Keratinocyte (primary cell): ENCODE results near the gene HOXB7. TPM values are rescaled to one million over a fixed set of nuclear protein-coding genes. Genes with fewer than 3 reads are reported as not detected.

ENCODE experiments used
- DNase-seq: peaks from one replicate; pipeline ENCODE4 v3.0.0-alpha.2; 2011; ENCODE audit warnings: low read depth, missing footprints, low spot score
- FAIRE-seq: peaks from 2 replicates; lab custom pipeline; 2011; peaks lifted over from hg19 to GRCh38; lab: Jason Lieb, UNC
- H2AFZ ChIP-seq: 2 replicates; pipeline ENCODE4 v1.6.0; 2012; ENCODE audit warnings: low read length, control low read depth, inconsistent platforms; ENCODE audit not compliant: control insufficient read depth
- H3K27ac ChIP-seq: 2 replicates; pipeline ENCODE4 v1.5.1; 2011; ENCODE audit warnings: low read length; ENCODE audit not compliant: control insufficient read depth, insufficient read depth
- H3K27me3 ChIP-seq: 3 replicates; pipeline ENCODE4 v1.6.0; 2011; ENCODE audit warnings: low read length; ENCODE audit not compliant: control insufficient read depth, insufficient read depth; ENCODE audit errors: extremely low read depth
- H3K36me3 ChIP-seq, 2 experiments: 2 replicates in 1 of 2; 3 replicates in 1 of 2; pipeline ENCODE4 v1.5.1; 2011; ENCODE audit warnings: low read length in 2 of 2, mild to moderate bottlenecking in 1 of 2; ENCODE audit not compliant: control insufficient read depth in 2 of 2, insufficient read depth in 2 of 2; ENCODE audit errors: extremely low read depth in 1 of 2
- H3K4me1 ChIP-seq: 3 replicates; pipeline ENCODE4 v1.5.1; 2011; ENCODE audit warnings: low read length; ENCODE audit not compliant: control insufficient read depth, insufficient read depth; ENCODE audit errors: extremely low read depth
- H3K4me2 ChIP-seq: 3 replicates; pipeline ENCODE4 v1.6.0; 2011; ENCODE audit warnings: low read depth, low read length; ENCODE audit not compliant: control insufficient read depth, insufficient read depth; ENCODE audit errors: extremely low read depth
- H3K4me3 ChIP-seq, 3 experiments: fragments of 200-600 bp in 1 of 3; sonication (generic) in 1 of 3; 2 replicates in 2 of 3; 3 replicates in 1 of 3; pipeline ENCODE4 v1.5.1; 2011 to 2016; ENCODE audit warnings: low read length in 3 of 3, mild to moderate bottlenecking in 3 of 3, control low read depth in 2 of 3, inconsistent platforms in 1 of 3, low read depth in 1 of 3, mixed read lengths in 1 of 3, mixed run types in 1 of 3, moderate library complexity in 1 of 3; ENCODE audit not compliant: control insufficient read depth in 2 of 3, insufficient read depth in 2 of 3; ENCODE audit errors: extremely low read depth in 1 of 3
- H3K79me2 ChIP-seq: 2 replicates; pipeline ENCODE4 v1.6.0; 2012; ENCODE audit warnings: low read length; ENCODE audit not compliant: control insufficient read depth, insufficient read depth
- H3K9ac ChIP-seq: 3 replicates; pipeline ENCODE4 v1.6.0; 2011; ENCODE audit warnings: low read length; ENCODE audit not compliant: control insufficient read depth, insufficient read depth; ENCODE audit errors: extremely low read depth
- H3K9me1 ChIP-seq: 3 replicates; pipeline ENCODE4 v1.6.0; 2011; ENCODE audit warnings: low read length; ENCODE audit not compliant: control insufficient read depth, insufficient read depth; ENCODE audit errors: extremely low read depth
- H3K9me3 ChIP-seq: 2 replicates; pipeline ENCODE4 v1.5.1; 2012; ENCODE audit warnings: low read depth, low read length; ENCODE audit not compliant: control insufficient read depth
- H4K20me1 ChIP-seq: 3 replicates; pipeline ENCODE4 v1.6.0; 2011; ENCODE audit warnings: low read length; ENCODE audit not compliant: control insufficient read depth, insufficient read depth; ENCODE audit errors: extremely low read depth
- CTCF ChIP-seq, 3 experiments: IDR thresholded peaks in 1 of 3; conservative IDR thresholded peaks in 1 of 3; optimal IDR thresholded peaks in 1 of 3; 2 replicates in 2 of 3; 3 replicates in 1 of 3; pipeline versions ENCODE3 to v1.5.1; 2011; ENCODE audit warnings: low read length in 3 of 3, mild to moderate bottlenecking in 3 of 3, moderate library complexity in 2 of 3, control low read depth in 1 of 3, inconsistent platforms in 1 of 3; ENCODE audit not compliant: insufficient read depth in 2 of 3; ENCODE audit errors: extremely low read depth in 1 of 3
- EZH2 ChIP-seq: IDR thresholded peaks from one replicate; pipeline ENCODE4 v1.6.1; 2012; ENCODE audit warnings: inconsistent platforms, mild to moderate bottlenecking, low read length, moderate library complexity
- dilution Hi-C: fragments of 300-500 bp; cut with MboI; formaldehyde crosslinking; loops from one replicate; pipeline ENCODE4 v1.7.0; 2020; ENCODE audit warnings: low sequenced_read_pairs; ENCODE audit not compliant: extremely low pct_ligation_motif_present
- polyA plus RNA-seq, 5 experiments: library from polyadenylated mRNA; depleted of rRNA in 3 of 5; stranded (reverse) in 3 of 5; stranded (forward) in 1 of 5; unstranded in 1 of 5; fragments of >200 nt; gene quantifications; 1 replicate in 1 of 5; 2 replicates in 3 of 5; 3 replicates in 1 of 5; pipeline versions ENCODE4 v1.2.1 to v1.2.3, GENCODE V29; 2011 to 2012; ENCODE audit warnings: missing spikeins in 2 of 5, low read depth in 1 of 5, low replicate concordance in 1 of 5

Gene HOXB7
- polyA plus RNA-seq, 1 donor (not counting 4 experiments of a cell fraction or from before 2014, with no cell fraction given), result 1.0 TPM

- no peak for DNase-seq
- Histone ChIP-seq H3K27ac (no peak overlapping the region), H3K79me2 (no peaks in the 10 kb centered on the region), H3K27me3 (peaks cover 48% of the 10 kb centered on the region), H3K4me2 (no peak overlapping the region), H3K9me1 (no peaks in the 10 kb centered on the region), H4K20me1 (no peaks in the 10 kb centered on the region), H3K4me3 (no peak overlapping the region), H3K9me3 (no peaks in the 10 kb centered on the region), H3K4me1 (no peaks in the 10 kb centered on the region), H2AFZ (no peak overlapping the region), H3K36me3 (no peaks in the 10 kb centered on the region), H3K9ac (no peak overlapping the region)
- dilution Hi-C loops, result loop anchor here (25.0 kb wide), 1 partner anchor 113 kb away; no protein-coding TSS in a partner anchor
- TF ChIP-seq EZH2 (no peak), CTCF (optimal IDR thresholded peaks at IDR 0.05 in 1 of 3, IDR thresholded peaks at IDR 0.05 in 1 of 3, conservative IDR thresholded peaks at IDR 0.05 in 1 of 3; ENCODE audit: extremely low read depth in 1 of 3, insufficient read depth in 2 of 3, low read length in 3 of 3) (no peak)
- no peak for FAIRE-seq
Measured at GRCh38 chr17:48649741-48650140, 38.9 kb upstream of the HOXB7 start.

- DNase-seq (no peak), FAIRE-seq (no peak)
- TF ChIP-seq EZH2, result no peak
- TF ChIP-seq CTCF (optimal IDR thresholded peaks at IDR 0.05 in 1 of 3, IDR thresholded peaks at IDR 0.05 in 1 of 3, conservative IDR thresholded peaks at IDR 0.05 in 1 of 3; ENCODE audit: extremely low read depth in 1 of 3, insufficient read depth in 2 of 3, low read length in 3 of 3), result no peak
- no peaks in the 10 kb centered on the region for H3K36me3 ChIP-seq
- H3K9me3 ChIP-seq, result no peaks in the 10 kb centered on the region
- H4K20me1 ChIP-seq, result peaks cover 2% of the 10 kb centered on the region
- H3K9ac ChIP-seq, result no peak overlapping the region
- H2AFZ ChIP-seq, result no peak overlapping the region
- H3K27ac ChIP-seq, result no peak overlapping the region
- no peaks in the 10 kb centered on the region for H3K79me2 ChIP-seq
- H3K9me1 ChIP-seq, result no peaks in the 10 kb centered on the region
- no peak overlapping the region for H3K4me3 ChIP-seq
- dilution Hi-C loops, result no loop called here
- H3K27me3 ChIP-seq, result peaks cover 66% of the 10 kb centered on the region
- H3K4me1 ChIP-seq, result no peaks in the 10 kb centered on the region
- H3K4me2 ChIP-seq, result no peak overlapping the region
Measured at GRCh38 chr17:48647963-48648245, 37.1 kb upstream of the HOXB7 start.
